Measurements from ENCODE around the gene GLIS2.

GRCh38 chr16:4352843-4353242, 37.0 kb downstream of the GLIS2 start:
- TF ChIP-seq E2F4 (CRISPR knock-in tag; IDR thresholded peaks at IDR 0.05; ENCODE audit: borderline replicate concordance, low read depth) (no peak), FOXK1 (CRISPR knock-in tag; IDR thresholded peaks at IDR 0.05) (no peak), CTCF (IDR thresholded peaks at IDR 0.05) (no peak)
